H1 (cell line): Measurements from ENCODE around the gene NR3C2. TPM values are rescaled to one million over a fixed set of nuclear protein-coding genes. Genes with fewer than 3 reads are reported as not detected.

Experiments used
- CTCF ChIA-PET: fragments of 300-600 bp; sonication (Branson Sonifier 250); formaldehyde crosslinking; loops from one replicate; lab custom pipeline; 2021; ENCODE audit not compliant: partially characterized antibody; lab: Charles Lee
- POLR2A ChIA-PET: fragments of 300-600 bp; sonication (Branson Sonifier 250); formaldehyde crosslinking; loops from one replicate; lab custom pipeline; 2021; ENCODE audit warnings: inconsistent platforms; ENCODE audit not compliant: partially characterized antibody; lab: Charles Lee
- DNase-seq, 2 experiments: peaks; one replicate each; pipeline versions ENCODE4 v3.0.0 to v3.0.0-alpha.2; 2010 to 2022; ENCODE audit warnings: low spot score in 2 of 2, low read depth in 1 of 2, mixed read lengths in 1 of 2
- FAIRE-seq: peaks from 2 replicates; lab custom pipeline; 2011; peaks lifted over from hg19 to GRCh38; lab: Jason Lieb, UNC
- H2AFZ ChIP-seq: 2 replicates; pipeline ENCODE4 v1.8.1; 2012; ENCODE audit warnings: low read length, inconsistent platforms
- H2AK5ac ChIP-seq: 2 replicates; pipeline ENCODE4 v1.6.1; 2013; ENCODE audit warnings: low read depth, low read length
- H2BK120ac ChIP-seq: replicated peaks from 2 replicates; pipeline ENCODE3; 2013; ENCODE audit warnings: low read depth, low read length, inconsistent platforms
- H2BK12ac ChIP-seq: 2 replicates; pipeline ENCODE4 v1.6.1; 2013; ENCODE audit warnings: low read depth, low read length
- H2BK15ac ChIP-seq: 2 replicates; pipeline ENCODE4 v1.6.1; 2013; ENCODE audit warnings: low read length
- H2BK20ac ChIP-seq: 2 replicates; pipeline ENCODE4 v1.6.1; 2013; ENCODE audit warnings: low read length
- H2BK5ac ChIP-seq: 2 replicates; pipeline ENCODE4 v1.6.1; 2013; ENCODE audit warnings: low read depth, low read length
- H3K14ac ChIP-seq: 2 replicates; pipeline ENCODE4 v1.6.1; 2013; ENCODE audit warnings: inconsistent platforms; ENCODE audit not compliant: insufficient read length
- H3K18ac ChIP-seq: 2 replicates; pipeline ENCODE4 v1.6.1; 2013; ENCODE audit warnings: low read length; ENCODE audit errors: extremely low read depth
- H3K23ac ChIP-seq: 2 replicates; pipeline ENCODE4 v1.6.1; 2013; ENCODE audit warnings: inconsistent platforms; ENCODE audit not compliant: insufficient read length
- H3K23me2 ChIP-seq: 2 replicates; pipeline ENCODE4 v1.6.1; 2013; ENCODE audit warnings: low read depth, low read length
- H3K27ac ChIP-seq: 2 replicates; pipeline ENCODE4 v1.6.1; 2011; ENCODE audit warnings: low read depth, low read length, inconsistent platforms
- H3K27me3 ChIP-seq, 4 experiments: replicated peaks in 1 of 4; 1 replicate in 1 of 4; 2 replicates in 3 of 4; pipeline versions ENCODE4 v1.6.1 to v1.8.1; 2011 to 2013; ENCODE audit warnings: low read length in 3 of 4, mild to moderate bottlenecking in 3 of 4, inconsistent platforms in 2 of 4, mixed read lengths in 2 of 4, moderate library complexity in 1 of 4; ENCODE audit not compliant: control insufficient read depth in 3 of 4, insufficient read depth in 3 of 4; ENCODE audit errors: extremely low read depth in 1 of 4
- H3K36me3 ChIP-seq, 4 experiments: 2 replicates each; pipeline versions ENCODE4 v1.6.1 to v1.8.1; 2011 to 2013; ENCODE audit warnings: mild to moderate bottlenecking in 4 of 4, low read length in 3 of 4, moderate library complexity in 2 of 4, control low read depth in 1 of 4, inconsistent platforms in 1 of 4; ENCODE audit not compliant: insufficient read depth in 4 of 4, control insufficient read depth in 2 of 4
- H3K4ac ChIP-seq: replicated peaks from 2 replicates; pipeline ENCODE3; 2013; ENCODE audit warnings: low read length, low read depth, mixed read lengths, inconsistent platforms; ENCODE audit not compliant: insufficient read length
- H3K4me1 ChIP-seq, 4 experiments: replicated peaks in 1 of 4; 1 replicate in 1 of 4; 2 replicates in 3 of 4; pipeline versions ENCODE4 v1.6.1 to v1.8.1; 2011 to 2013; ENCODE audit warnings: low read length in 3 of 4, inconsistent platforms in 2 of 4, mixed read lengths in 1 of 4; ENCODE audit not compliant: insufficient read depth in 4 of 4, control insufficient read depth in 3 of 4
- H3K4me2 ChIP-seq, 2 experiments: 2 replicates each; pipeline versions ENCODE4 v1.6.1 to v1.8.1; 2011 to 2013; ENCODE audit warnings: low read depth in 2 of 2, low read length in 2 of 2, control low read depth in 1 of 2, inconsistent platforms in 1 of 2, mild to moderate bottlenecking in 1 of 2; ENCODE audit not compliant: insufficient read depth in 1 of 2
- H3K4me3 ChIP-seq, 4 experiments: fragments of 200-600, 300-600 bp in 1 of 4; sonication (generic), shearing (Covaris generic), sonication (Bioruptor Twin) in 1 of 4; 2 replicates each; pipeline versions ENCODE4 v1.5.1 to v1.8.1; 2011 to 2016; ENCODE audit warnings: low read length in 4 of 4, low read depth in 3 of 4, control low read depth in 2 of 4, inconsistent platforms in 2 of 4, mild to moderate bottlenecking in 2 of 4, mixed read lengths in 1 of 4, moderate library complexity in 1 of 4; ENCODE audit not compliant: insufficient read depth in 2 of 4; ENCODE audit errors: extremely low read depth in 1 of 4
- H3K56ac ChIP-seq: replicated peaks from 2 replicates; pipeline ENCODE3; 2013; ENCODE audit warnings: low read depth, mild to moderate bottlenecking, mixed read lengths, low read length, inconsistent platforms; ENCODE audit not compliant: insufficient read length
- H3K79me1 ChIP-seq: 2 replicates; pipeline ENCODE4 v1.6.1; 2013; ENCODE audit warnings: low read depth, low read length, control low read depth
- H3K79me2 ChIP-seq, 2 experiments: 2 replicates each; pipeline versions ENCODE4 v1.6.1 to v1.8.1; 2012 to 2013; ENCODE audit warnings: low read length in 2 of 2, mild to moderate bottlenecking in 2 of 2, inconsistent platforms in 1 of 2; ENCODE audit not compliant: insufficient read depth in 2 of 2, control insufficient read depth in 1 of 2
- H3K9ac ChIP-seq, 4 experiments: replicated peaks in 1 of 4; 1 replicate in 1 of 4; 2 replicates in 3 of 4; pipeline versions ENCODE4 v1.6.1 to v1.8.1; 2011 to 2013; ENCODE audit warnings: low read depth in 3 of 4, low read length in 3 of 4, control low read depth in 2 of 4, mild to moderate bottlenecking in 2 of 4, moderate library complexity in 2 of 4, inconsistent platforms in 1 of 4; ENCODE audit errors: extremely low read depth in 1 of 4
- H3K9me3 ChIP-seq, 2 experiments: 2 replicates each; pipeline versions ENCODE4 v1.6.1 to v1.8.1; 2012 to 2013; ENCODE audit warnings: mild to moderate bottlenecking in 2 of 2, moderate library complexity in 2 of 2, control low read depth in 1 of 2, inconsistent platforms in 1 of 2, low read depth in 1 of 2, low read length in 1 of 2, mixed read lengths in 1 of 2; ENCODE audit not compliant: insufficient read depth in 2 of 2
- H4K20me1 ChIP-seq, 2 experiments: replicated peaks in 1 of 2; 2 replicates each; pipeline versions ENCODE3 to v1.8.1; 2011 to 2013; ENCODE audit warnings: inconsistent platforms in 2 of 2, low read length in 2 of 2, mild to moderate bottlenecking in 1 of 2; ENCODE audit not compliant: insufficient read depth in 2 of 2, control insufficient read depth in 1 of 2
- H4K5ac ChIP-seq: 2 replicates; pipeline ENCODE4 v1.6.1; 2013; ENCODE audit warnings: low read length, low read depth, mixed read lengths, inconsistent platforms; ENCODE audit not compliant: insufficient read length
- H4K8ac ChIP-seq: 2 replicates; pipeline ENCODE4 v1.8.0; 2013; ENCODE audit warnings: mild to moderate bottlenecking, moderate library complexity, low read length, inconsistent platforms; ENCODE audit not compliant: insufficient read depth; ENCODE audit errors: extremely low read depth
- H4K91ac ChIP-seq: replicated peaks from 2 replicates; pipeline ENCODE3; 2013; ENCODE audit warnings: low read length, mixed read lengths, inconsistent platforms; ENCODE audit not compliant: insufficient read length
- ASH2L ChIP-seq: fragments of 200-600, 300-600 bp; sonication (generic); IDR thresholded peaks from one replicate; pipeline ENCODE4 v1.7.1; 2017; ENCODE audit warnings: low read length
- ATF3 ChIP-seq: IDR thresholded peaks from 2 replicates; pipeline ENCODE4 v1.6.1; 2011; ENCODE audit warnings: low read depth, mild to moderate bottlenecking, low read length; ENCODE audit not compliant: insufficient read depth
- BRCA1 ChIP-seq: IDR thresholded peaks from 2 replicates; pipeline ENCODE4 v1.6.1; 2012; ENCODE audit warnings: low read depth, low read length, improper control_type of control experiment
- CBX8 ChIP-seq: fragments of 300-800, 300-1000 bp; sonication (generic); IDR thresholded peaks from 2 replicates; pipeline ENCODE4 v1.7.1; 2016; ENCODE audit warnings: low read depth, low read length, borderline replicate concordance
- CHD2 ChIP-seq: IDR thresholded peaks from 2 replicates; pipeline ENCODE4 v1.6.1; 2012; ENCODE audit warnings: low read length, improper control_type of control experiment
- CREB1 ChIP-seq: IDR thresholded peaks from 2 replicates; pipeline ENCODE4 v1.6.1; 2012; ENCODE audit warnings: inconsistent platforms
- FOSL1 ChIP-seq: IDR thresholded peaks from 2 replicates; pipeline ENCODE4 v1.6.1; 2011; ENCODE audit warnings: mild to moderate bottlenecking, low read depth, low read length, moderate library complexity; ENCODE audit not compliant: insufficient read depth
- GABPA ChIP-seq: IDR thresholded peaks from 2 replicates; pipeline ENCODE4 v1.6.1; 2011; ENCODE audit warnings: mild to moderate bottlenecking, low read length, moderate library complexity, borderline replicate concordance; ENCODE audit not compliant: insufficient read depth
- KDM1A ChIP-seq: fragments of 200-600, 300-600 bp; sonication (generic); IDR thresholded peaks from 2 replicates; pipeline ENCODE4 v1.7.1; 2016; ENCODE audit warnings: mild to moderate bottlenecking, low read length, borderline replicate concordance
- PHF8 ChIP-seq: fragments of 200-600 bp; sonication (generic); conservative IDR thresholded peaks from 2 replicates; pipeline ENCODE4 v1.7.1; 2012; ENCODE audit warnings: low read depth, mild to moderate bottlenecking, inconsistent platforms, low read length, moderate library complexity
- RAD21 ChIP-seq, 2 experiments: IDR thresholded peaks in 1 of 2; conservative IDR thresholded peaks in 1 of 2; 2 replicates each; pipeline ENCODE4 v1.6.1; 2011; ENCODE audit warnings: low read depth in 2 of 2, low read length in 2 of 2, improper control_type of control experiment in 1 of 2, inconsistent platforms in 1 of 2, mild to moderate bottlenecking in 1 of 2, moderate library complexity in 1 of 2
- SIX5 ChIP-seq: IDR thresholded peaks from 2 replicates; pipeline ENCODE4 v1.6.1; 2011; ENCODE audit warnings: mild to moderate bottlenecking, low read depth, low read length
- SP1 ChIP-seq: IDR thresholded peaks from 2 replicates; pipeline ENCODE4 v1.6.1; 2011; ENCODE audit warnings: low read depth, low read length
- YY1 ChIP-seq: IDR thresholded peaks from 2 replicates; pipeline ENCODE4 v1.6.1; 2011; ENCODE audit warnings: low read depth, mild to moderate bottlenecking, low read length
- WGBS, 2 experiments: shearing (Covaris generic) in 1 of 2; methylation state at CpG; one replicate each; pipeline versions ENCODE4 v1.1.6 to v1.1.7; 2013 to 2015; ENCODE audit warnings: low lambda C conversion rate in 2 of 2, mixed read lengths in 2 of 2, inconsistent platforms in 1 of 2, low coverage in 1 of 2, missing lambda C conversion rate in 1 of 2; ENCODE audit not compliant: insufficient replicate concordance in 2 of 2, insufficient coverage in 1 of 2, insufficient read length in 1 of 2; ENCODE audit errors: extremely low coverage in 1 of 2, missing lambda C conversion rate in 1 of 2; 5-methylcytosine and 5-hydroxymethylcytosine counted together
- polyA plus RNA-seq, 7 experiments: library from polyadenylated mRNA; depleted of rRNA in 3 of 7; stranded (reverse) in 5 of 7; unstranded in 2 of 7; fragments of >200 nt in 5 of 7; fragments of 200-250 nt in 2 of 7; gene quantifications; 1 replicate in 5 of 7; 2 replicates in 1 of 7; 4 replicates in 1 of 7; pipeline versions ENCODE4 v1.2.1 to v1.2.3, GENCODE V29; 2011 to 2013; ENCODE audit warnings: missing spikeins in 2 of 7, mixed read lengths in 2 of 7
- total RNA-seq: library from RNA; stranded (reverse); fragmentation: NEBNext Ultra II Directional; extraction: Animal tissue kit (Norgen Biotek cat#: 25700); gene quantifications from 2 replicates; pipeline ENCODE4 v1.2.1, GENCODE V29; 2021

NR3C2 gene
- total and polyA plus RNA-seq, 2 of the 8 experiments (the other 6 are each of a cell fraction or from before 2014, with no cell fraction given) = 0.80 to 3.9 TPM

DNA sequence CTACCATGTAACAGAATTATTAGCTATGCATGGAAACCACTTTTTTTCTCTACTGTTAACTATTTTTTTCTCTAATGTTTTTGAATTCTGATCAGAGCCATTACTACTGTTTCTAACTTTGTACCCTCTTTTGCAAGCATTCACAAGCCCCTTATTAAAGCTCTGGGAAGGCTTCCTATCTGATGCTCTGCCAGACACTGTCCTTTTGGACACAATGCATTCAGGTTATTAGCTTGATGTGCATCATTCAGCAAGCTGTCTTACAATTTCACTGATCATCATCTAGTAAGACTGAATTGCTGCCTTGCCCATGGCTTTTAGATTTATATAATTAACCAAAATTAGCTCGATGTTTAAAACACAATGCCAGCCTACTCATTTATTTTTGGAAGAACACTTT, 155.1 kb downstream of the NR3C2 start:
- Histone ChIP-seq H2AK5ac (no peak overlapping the region), H4K20me1 (no peaks in the 10 kb centered on the region), H2BK120ac (no peak overlapping the region), H3K4ac (no peak overlapping the region), H3K79me1 (no peaks in the 10 kb centered on the region), H4K91ac (no peak overlapping the region), H3K4me2 (no peak overlapping the region), H3K4me1 (peaks cover 0 to 3% (median 0%) of the 10 kb centered on the region in 4 experiments; a peak in 1 of 7 replicates), H3K27me3 (no peaks in the 10 kb centered on the region), H3K23ac (no peak overlapping the region), H3K79me2 (no peaks in the 10 kb centered on the region), H3K36me3 (no peaks in the 10 kb centered on the region), H3K14ac (no peak overlapping the region), H3K9me3 (no peaks in the 10 kb centered on the region), H3K56ac (no peak overlapping the region), H4K8ac (no peak overlapping the region), H2BK5ac (no peak overlapping the region), H3K18ac (no peak overlapping the region), H2BK15ac (no peak overlapping the region), H3K9ac (no peak overlapping the region), H2BK12ac (no peak overlapping the region), H3K27ac (no peak overlapping the region), H2BK20ac (no peak overlapping the region), H3K23me2 (no peaks in the 10 kb centered on the region), H3K4me3 (no peak overlapping the region), H2AFZ (no peak overlapping the region), H4K5ac (no peak overlapping the region)
- DNase-seq (no peak), FAIRE-seq (no peak)
- TF ChIP-seq YY1 (no peak), ATF3 (no peak), SP1 (no peak), KDM1A (no peak), GABPA (no peak), CHD2 (no peak), BRCA1 (no peak), SIX5 (no peak), FOSL1 (no peak), RAD21 (IDR thresholded peaks at IDR 0.05 in 1 of 2, conservative IDR thresholded peaks at IDR 0.05 in 1 of 2; ENCODE audit: low read depth in 2 of 2, low read length in 2 of 2) (no peak), CBX8 (no peak), PHF8 (no peak), ASH2L (no peak), CREB1 (no peak)
- CTCF ChIA-PET = no interaction called here
- POLR2A ChIA-PET = no interaction called here
- WGBS, 2 experiments = 93% methylated on average over 1 of the region's 1 CpG; no CpG with 5 or more reads in 1 of the 2 experiments
